Left ventricle myocardium inferior (tissue), 1 donor: Measurements from ENCODE around the gene CAPN5. TPM values are rescaled to one million over a fixed set of nuclear protein-coding genes. Genes with fewer than 3 reads are reported as not detected.

Source experiments
- DNase-seq: peaks from one replicate; pipeline ENCODE4 v3.0.0-alpha.2; 2020
- H3K27ac ChIP-seq: fragments of 200-600 bp; replicated peaks from 2 replicates; pipeline ENCODE4 v1.8.0; 2021
- H3K27me3 ChIP-seq: fragments of 200-600 bp; 2 replicates; pipeline ENCODE4 v1.8.0; 2021; ENCODE audit warnings: low read depth
- H3K36me3 ChIP-seq: fragments of 200-600 bp; 2 replicates; pipeline ENCODE4 v1.8.0; 2021
- H3K4me1 ChIP-seq: fragments of 200-600 bp; 2 replicates; pipeline ENCODE4 v1.8.0; 2021
- H3K4me3 ChIP-seq: fragments of 200-600 bp; 2 replicates; pipeline ENCODE4 v1.8.0; 2021; ENCODE audit warnings: mild to moderate bottlenecking, moderate library complexity
- H3K9me3 ChIP-seq: fragments of 200-600 bp; replicated peaks from 2 replicates; pipeline ENCODE4 v1.8.0; 2021
- CTCF ChIP-seq: fragments of 200-600 bp; IDR thresholded peaks from 2 replicates; pipeline ENCODE4 v1.8.0; 2021; ENCODE audit warnings: antibody characterized with exemption, mild to moderate bottlenecking, borderline replicate concordance
- intact Hi-C: fragments of 100-400 bp; cut with micrococcal nuclease; formaldehyde crosslinking; loops from one replicate; pipeline ENCODE4 v1.11.0; 2022
- total RNA-seq: library from RNA; stranded (reverse); fragmentation: NEBNext Ultra II Directional; extraction: Animal tissue kit (Norgen Biotek cat#: 25700); gene quantifications from one replicate; pipeline ENCODE4 v1.2.1, GENCODE V29; 2021
- donor health status: DM: no; HTN: yes; CAD: no; lungs with severe emphysema.

Gene CAPN5
- total RNA-seq, 1 donor from 2014 or later: 2.3 TPM

- intact Hi-C loops: no loop called here
- peaks cover 32% of the 10 kb centered on the region for H3K4me1 ChIP-seq
- no peak overlapping the region for H3K4me3 ChIP-seq
- DNase-seq: no peak
- H3K27ac ChIP-seq: peak overlapping the region; percentile 89
- no peaks in the 10 kb centered on the region for H3K36me3 ChIP-seq
- TF ChIP-seq CTCF: no peak
- H3K27me3 ChIP-seq: no peaks in the 10 kb centered on the region
- H3K9me3 ChIP-seq: peaks cover 13% of the 10 kb centered on the region
These were observed 8.0 kb downstream of the CAPN5 start for GRCh38 chr11:77074626-77075221.

- intact Hi-C loops: no loop called here
- Histone ChIP-seq H3K27ac (no peak overlapping the region), H3K36me3 (no peaks in the 10 kb centered on the region), H3K4me1 (peaks cover 32% of the 10 kb centered on the region), H3K27me3 (no peaks in the 10 kb centered on the region), H3K4me3 (no peak overlapping the region), H3K9me3 (peaks cover 13% of the 10 kb centered on the region)
- DNase-seq: no peak
- TF ChIP-seq CTCF: no peak
These were observed 8.7 kb downstream of the CAPN5 start for GRCh38 chr11:77075425-77075905.

- Histone ChIP-seq H3K36me3 (no peaks in the 10 kb centered on the region), H3K27me3 (no peaks in the 10 kb centered on the region), H3K27ac (no peak overlapping the region), H3K4me3 (no peak overlapping the region), H3K9me3 (peaks cover 13% of the 10 kb centered on the region), H3K4me1 (peaks cover 18% of the 10 kb centered on the region)
- no peak for TF ChIP-seq CTCF
- no peak for DNase-seq
- intact Hi-C loops: no loop called here
These were observed 12.9 kb downstream of the CAPN5 start for GRCh38 chr11:77079666-77080065.

- Histone ChIP-seq H3K4me1 (peaks cover 16% of the 10 kb centered on the region), H3K27me3 (no peaks in the 10 kb centered on the region), H3K27ac (no peak overlapping the region), H3K9me3 (peaks cover 13% of the 10 kb centered on the region), H3K4me3 (no peak overlapping the region), H3K36me3 (no peaks in the 10 kb centered on the region)
- no peak for DNase-seq
- no peak for TF ChIP-seq CTCF
- intact Hi-C loops: no loop called here
These were observed 14.0 kb downstream of the CAPN5 start for GRCh38 chr11:77080643-77081210.

GRCh38 chr11:77081381-77081851, 14.6 kb downstream of the CAPN5 start:
- no peaks in the 10 kb centered on the region for H3K27me3 ChIP-seq
- H3K4me1 ChIP-seq: peaks cover 16% of the 10 kb centered on the region
- no peak for TF ChIP-seq CTCF
- intact Hi-C loops: no loop called here
- H3K4me3 ChIP-seq: no peak overlapping the region
- no peaks in the 10 kb centered on the region for H3K36me3 ChIP-seq
- DNase-seq: no peak
- H3K27ac ChIP-seq: no peak overlapping the region
- H3K9me3 ChIP-seq: peaks cover 13% of the 10 kb centered on the region
